Measurements from ENCODE around the gene TEX50. TPM values are rescaled to one million over a fixed set of nuclear protein-coding genes. Genes with fewer than 3 reads are reported as not detected.

TEX50 gene, protein sequence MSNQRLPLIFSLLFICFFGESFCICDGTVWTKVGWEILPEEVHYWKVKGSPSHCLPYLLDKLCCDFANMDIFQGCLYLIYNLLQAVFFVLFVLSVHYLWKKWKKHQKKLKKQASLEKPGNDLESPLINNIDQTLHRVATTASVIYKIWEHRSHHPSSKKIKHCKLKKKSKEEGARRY
- total RNA-seq (2021; fragmentation: NEBNext Ultra II Directional; extraction: Animal tissue kit (Norgen Biotek cat#: 25700)), result not detected in 2 replicates
- not detected in 2 replicates for polyA plus RNA-seq (2011; rRNA removed)
- polyA plus RNA-seq (2011; cell fraction: cytosol; rRNA removed), result not detected
- not detected for polyA plus RNA-seq (2011; cell fraction: nucleus; rRNA removed)
- polyA plus RNA-seq (2012, experiment 1 of 2), result not detected in 4 replicates
- not detected for polyA plus RNA-seq (2012, experiment 2 of 2)
- not detected for polyA plus RNA-seq (2013, experiment 1 of 2)
- polyA plus RNA-seq (2013, experiment 2 of 2), result not detected
- polyA minus RNA-seq (2011; rRNA and poly(A)+ RNA removed), result not detected in 2 replicates
- polyA minus RNA-seq (2011; cell fraction: cytosol; rRNA and poly(A)+ RNA removed), result not detected
- polyA minus RNA-seq (2011; cell fraction: nucleus; rRNA and poly(A)+ RNA removed), result not detected
- long read RNA-seq, experiment 1, result 0 reads
- long read RNA-seq, experiment 2, result 0 reads

DNA sequence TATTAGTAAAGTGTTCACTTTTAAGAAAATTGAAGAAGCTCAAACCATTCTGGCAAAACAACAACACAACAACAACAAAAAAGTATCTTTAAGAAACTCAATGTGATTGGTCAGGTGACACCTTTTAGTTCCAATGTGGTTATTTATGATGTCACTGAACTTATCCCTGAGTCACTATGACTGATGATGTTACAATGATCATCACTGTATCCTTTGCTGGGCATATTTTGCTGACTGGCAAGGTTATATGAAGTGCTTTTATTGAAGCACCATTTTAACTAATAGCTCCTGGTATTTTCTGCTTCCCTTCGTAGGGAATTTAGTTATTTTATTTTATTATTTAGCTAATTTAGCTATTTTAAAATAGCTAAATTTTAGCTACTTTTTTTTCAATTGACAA lies at the start of gene TEX50:
Gene TEX50 (plus strand): TSS at position 223 of the 400 bp plus-strand sequence. CDS start 184 bp downstream, outside the sequence.
- Histone ChIP-seq H2AFZ (ENCODE audit: low read length) (no peak within 1 kb of the TSS), H3K4me3 (ENCODE audit: extremely low read depth in 1 of 4, insufficient read depth in 2 of 4, low read depth in 3 of 4, low read length in 4 of 4) (no peak within 1 kb of the TSS), H2BK120ac (replicated peaks; ENCODE audit: low read depth, low read length) (no peak within 1 kb of the TSS), H3K4me1 (replicated peaks in 1 of 4; ENCODE audit: control insufficient read depth in 3 of 4, insufficient read depth in 4 of 4, low read length in 3 of 4) (no peaks in the 10 kb centered on the region; a peak in 3 of 7 replicates), H3K18ac (ENCODE audit: extremely low read depth, low read length) (no peak within 1 kb of the TSS), H2BK15ac (ENCODE audit: low read length) (no peak within 1 kb of the TSS), H4K20me1 (replicated peaks in 1 of 2; ENCODE audit: control insufficient read depth in 1 of 2, insufficient read depth in 2 of 2, low read length in 2 of 2) (no peaks in the 10 kb centered on the region), H3K9me3 (ENCODE audit: insufficient read depth in 2 of 2, low read depth in 1 of 2, low read length in 1 of 2) (no peaks in the 10 kb centered on the region), H3K36me3 (ENCODE audit: control insufficient read depth in 2 of 4, insufficient read depth in 4 of 4, low read length in 3 of 4) (peaks cover 0 to 3% (median under 1%) of the 10 kb centered on the region in 4 experiments; a peak in 1 of 8 replicates), H4K8ac (ENCODE audit: extremely low read depth, insufficient read depth, low read length) (no peak within 1 kb of the TSS), H3K56ac (replicated peaks; ENCODE audit: insufficient read length, low read depth, low read length) (no peak within 1 kb of the TSS), H3K79me1 (ENCODE audit: low read depth, low read length) (no peaks in the 10 kb centered on the region), H3K79me2 (ENCODE audit: control insufficient read depth in 1 of 2, insufficient read depth in 2 of 2, low read length in 2 of 2) (peaks cover 0 to 25% of the 10 kb centered on the region in 2 experiments; a peak in 2 of 4 replicates), H3K27ac (ENCODE audit: low read depth, low read length) (no peak within 1 kb of the TSS), H4K5ac (ENCODE audit: insufficient read length, low read depth, low read length) (no peak within 1 kb of the TSS), H3K14ac (ENCODE audit: insufficient read length) (no peak within 1 kb of the TSS), H4K91ac (replicated peaks; ENCODE audit: insufficient read length, low read length) (no peak within 1 kb of the TSS), H2AK5ac (ENCODE audit: low read depth, low read length) (no peak within 1 kb of the TSS), H2BK12ac (ENCODE audit: low read depth, low read length) (no peak within 1 kb of the TSS), H3K23ac (ENCODE audit: insufficient read length) (no peak within 1 kb of the TSS), H2BK20ac (ENCODE audit: low read length) (no peak within 1 kb of the TSS), H3K4ac (replicated peaks; ENCODE audit: insufficient read length, low read depth, low read length) (no peak within 1 kb of the TSS), H2BK5ac (ENCODE audit: low read depth, low read length) (no peak within 1 kb of the TSS), H3K9ac (replicated peaks in 1 of 4; ENCODE audit: extremely low read depth in 1 of 4, low read depth in 3 of 4, low read length in 3 of 4) (no peak within 1 kb of the TSS), H3K23me2 (ENCODE audit: low read depth, low read length) (no peaks in the 10 kb centered on the region; the same call in 1 of the 2 replicates), H3K4me2 (ENCODE audit: insufficient read depth in 1 of 2, low read depth in 2 of 2, low read length in 2 of 2) (no peak within 1 kb of the TSS), H3K27me3 (replicated peaks in 1 of 4; ENCODE audit: control insufficient read depth in 3 of 4, extremely low read depth in 1 of 4, insufficient read depth in 3 of 4, low read length in 3 of 4) (no peaks in the 10 kb centered on the region)
- TF ChIP-seq RFX5 (IDR thresholded peaks at IDR 0.05; ENCODE audit: borderline replicate concordance, low read depth, low read length), result no peak
- no peak for TF ChIP-seq TAF1 (IDR thresholded peaks at IDR 0.05; ENCODE audit: low read depth, low read length)
- no peak for TF ChIP-seq NRF1 (IDR thresholded peaks at IDR 0.05; ENCODE audit: low read depth, low read length)
- TF ChIP-seq RNF2 (IDR thresholded peaks at IDR 0.05; ENCODE audit: borderline replicate concordance, low read depth, low read length, missing control alignments, poor library complexity, severe bottlenecking), result no peak
- no peak for TF ChIP-seq EGR1 (IDR thresholded peaks at IDR 0.05; ENCODE audit: borderline replicate concordance, low read depth, low read length)
- no peak for TF ChIP-seq KDM1A (IDR thresholded peaks at IDR 0.05; ENCODE audit: borderline replicate concordance, low read length)
- no peak for TF ChIP-seq RBBP5 (IDR thresholded peaks at IDR 0.05; ENCODE audit: borderline replicate concordance, low read depth, low read length)
- no peak for TF ChIP-seq CBX5 (IDR thresholded peaks at IDR 0.05; ENCODE audit: low read depth, low read length)
- FAIRE-seq (no peak), DNase-seq (ENCODE audit: low read depth in 1 of 2, low spot score in 2 of 2) (no peak)
- ChIA-PET CTCF (ENCODE audit: partially characterized antibody) (interaction anchor here (0.7 kb wide), 1 partner anchor 376 kb away, joined by 3 read pairs; no protein-coding TSS in a partner anchor), POLR2A (ENCODE audit: partially characterized antibody) (interaction anchor here (2.2 kb wide), 1 partner anchor 233 kb away, joined by 7 read pairs; the partner anchor contains the start of genes GAS5 and ZBTB37)
- 78% methylated on average over 1 of the region's 1 CpG; no CpG with 5 or more reads in 1 of the 2 experiments for WGBS, 2 experiments (ENCODE audit: extremely low coverage in 1 of 2, insufficient coverage in 1 of 2, insufficient read length in 1 of 2, insufficient replicate concordance in 2 of 2, low coverage in 1 of 2, low lambda C conversion rate in 2 of 2, missing lambda C conversion rate in 1 of 2)

All from H1 (cell line).